Osteoblast (primary cell): ENCODE data around the gene RNMT. TPM values are rescaled to one million over a fixed set of nuclear protein-coding genes. Genes with fewer than 3 reads are reported as not detected.

Source experiments
- DNase-seq: peaks from one replicate; pipeline ENCODE4 v3.0.0; 2011; ENCODE audit warnings: low spot score, mixed read lengths; ENCODE audit not compliant: insufficient read length; ENCODE audit errors: missing footprints
- H2AFZ ChIP-seq: 2 replicates; pipeline ENCODE4 v1.6.0; 2011; ENCODE audit warnings: mild to moderate bottlenecking, low read length
- H3K27ac ChIP-seq: 2 replicates; pipeline ENCODE4 v1.5.1; 2011; ENCODE audit warnings: mild to moderate bottlenecking, low read depth, low read length, moderate library complexity
- H3K27me3 ChIP-seq: 2 replicates; pipeline ENCODE4 v1.6.0; 2012; ENCODE audit warnings: mild to moderate bottlenecking, control low read depth, inconsistent platforms, low read length, moderate library complexity; ENCODE audit not compliant: insufficient read depth
- H3K36me3 ChIP-seq: 2 replicates; pipeline ENCODE4 v1.5.1; 2011; ENCODE audit warnings: mild to moderate bottlenecking, low read length, control low read depth, moderate library complexity; ENCODE audit not compliant: insufficient read depth
- H3K4me1 ChIP-seq: 2 replicates; pipeline ENCODE4 v1.5.1; 2011; ENCODE audit warnings: mild to moderate bottlenecking, low read length, control low read depth, moderate library complexity; ENCODE audit not compliant: insufficient read depth
- H3K4me2 ChIP-seq: 2 replicates; pipeline ENCODE4 v1.6.0; 2011; ENCODE audit warnings: mild to moderate bottlenecking, low read length; ENCODE audit not compliant: insufficient read depth
- H3K4me3 ChIP-seq: fragments of 200-600 bp; sonication (generic); 3 replicates; pipeline ENCODE4 v1.5.1; 2012; ENCODE audit warnings: mild to moderate bottlenecking, low read length, inconsistent platforms; ENCODE audit not compliant: insufficient read depth
- H3K79me2 ChIP-seq: 2 replicates; pipeline ENCODE4 v1.6.0; 2012; ENCODE audit warnings: mild to moderate bottlenecking, low read length, control low read depth, inconsistent platforms; ENCODE audit not compliant: insufficient read depth
- H3K9me3 ChIP-seq: 2 replicates; pipeline ENCODE4 v1.5.1; 2011; ENCODE audit warnings: low read depth, low read length, control low read depth
- H4K20me1 ChIP-seq: 2 replicates; pipeline ENCODE4 v1.6.0; 2012; ENCODE audit warnings: mild to moderate bottlenecking, low read length, control low read depth; ENCODE audit not compliant: insufficient read depth
- CTCF ChIP-seq: IDR thresholded peaks from 2 replicates; pipeline ENCODE4 v1.5.1; 2011; ENCODE audit warnings: mild to moderate bottlenecking, low read depth, low read length, moderate library complexity; ENCODE audit errors: extremely low read depth
- total RNA-seq: library from RNA; depleted of rRNA; stranded (reverse); fragments of >200 nt; gene quantifications from 2 replicates; pipeline ENCODE4 v1.2.3, GENCODE V29; 2012

RNMT gene
- total RNA-seq, 1 donor, result 35.8 TPM

GRCh38 chr18:13762690-13763439 lies 36.4 kb downstream of the RNMT start:
- Histone ChIP-seq H3K27ac (no peak overlapping the region), H3K27me3 (no peaks in the 10 kb centered on the region), H3K4me1 (no peaks in the 10 kb centered on the region), H3K79me2 (no peaks in the 10 kb centered on the region), H4K20me1 (no peaks in the 10 kb centered on the region), H2AFZ (no peak overlapping the region), H3K4me3 (no peak overlapping the region), H3K4me2 (no peak overlapping the region), H3K36me3 (peaks cover 10% of the 10 kb centered on the region), H3K9me3 (no peaks in the 10 kb centered on the region)
- DNase-seq, result no peak
- TF ChIP-seq CTCF, result no peak

GRCh38 chr18:13775058-13775457 lies 48.6 kb downstream of the RNMT start:
- Histone ChIP-seq H3K27me3 (no peaks in the 10 kb centered on the region), H3K9me3 (no peaks in the 10 kb centered on the region), H3K79me2 (no peaks in the 10 kb centered on the region), H3K27ac (no peak overlapping the region), H3K36me3 (no peaks in the 10 kb centered on the region), H3K4me1 (no peaks in the 10 kb centered on the region), H3K4me2 (no peak overlapping the region), H3K4me3 (no peak overlapping the region), H2AFZ (no peak overlapping the region), H4K20me1 (no peaks in the 10 kb centered on the region)
- TF ChIP-seq CTCF, result no peak
- peak; percentile 19 for DNase-seq

- Histone ChIP-seq H3K27me3 (no peaks in the 10 kb centered on the region), H3K9me3 (no peaks in the 10 kb centered on the region), H3K4me3 (no peak overlapping the region), H3K4me2 (no peak overlapping the region), H3K27ac (no peak overlapping the region), H2AFZ (no peak overlapping the region), H4K20me1 (no peaks in the 10 kb centered on the region), H3K36me3 (no peaks in the 10 kb centered on the region), H3K79me2 (no peaks in the 10 kb centered on the region), H3K4me1 (no peaks in the 10 kb centered on the region)
- peak; percentile 64 for DNase-seq
- no peak for TF ChIP-seq CTCF
Observed at GRCh38 chr18:13791181-13791580, 64.7 kb downstream of the RNMT start.

- no peaks in the 10 kb centered on the region for H3K9me3 ChIP-seq
- H4K20me1 ChIP-seq, result no peaks in the 10 kb centered on the region
- H3K79me2 ChIP-seq, result no peaks in the 10 kb centered on the region
- H3K27ac ChIP-seq, result no peak overlapping the region
- H3K4me1 ChIP-seq, result no peaks in the 10 kb centered on the region
- no peak overlapping the region for H3K4me2 ChIP-seq
- no peak overlapping the region for H3K4me3 ChIP-seq
- no peaks in the 10 kb centered on the region for H3K27me3 ChIP-seq
- no peaks in the 10 kb centered on the region for H3K36me3 ChIP-seq
- no peak for DNase-seq
- no peak overlapping the region for H2AFZ ChIP-seq
- TF ChIP-seq CTCF, result no peak
Observed at GRCh38 chr18:13793819-13794218, 67.3 kb downstream of the RNMT start.
